ENCODE measurements around the gene SLC25A46. TPM values are rescaled to one million over a fixed set of nuclear protein-coding genes. Genes with fewer than 3 reads are reported as not detected.

Gene SLC25A46
- total and polyA plus RNA-seq, 9 of the 15 experiments (the other 6 are each of a cell fraction or from before 2014, with no cell fraction given) = 7.8 to 47.3 (median 31.8) TPM

DNA sequence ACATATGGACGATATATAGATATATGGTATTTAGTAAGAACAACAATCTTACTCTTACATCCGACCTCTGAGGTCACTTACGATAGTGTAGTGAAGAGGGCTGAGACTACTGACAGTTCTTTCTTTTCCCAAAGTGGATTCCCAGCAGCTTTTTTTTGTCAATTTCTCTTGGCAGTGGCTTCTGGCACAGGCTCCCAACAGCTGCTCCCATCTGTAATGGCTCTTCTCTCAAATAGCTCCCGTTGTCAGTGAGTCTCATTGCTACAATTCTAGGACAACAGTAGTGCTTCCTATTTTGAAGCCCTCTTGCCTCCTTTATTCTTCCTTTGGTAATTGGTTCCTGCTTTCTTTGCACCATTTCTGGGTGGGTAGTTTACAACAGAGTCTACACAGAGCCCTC, 68.4 kb downstream of the SLC25A46 start:
- no peak for TF ChIP-seq YBX1 (IDR thresholded peaks at IDR 0.05)
- TF ChIP-seq IFI16 (CRISPR knock-in tag; IDR thresholded peaks at IDR 0.05) = no peak
- TF ChIP-seq NFRKB (IDR thresholded peaks at IDR 0.05; ENCODE audit: low read depth) = no peak
- TF ChIP-seq MIER1 (IDR thresholded peaks at IDR 0.05; ENCODE audit: low read depth) = no peak
- in situ Hi-C loops (cut with MboI) (no loop called here), intact Hi-C loops (cut with micrococcal nuclease) (no loop called here)
- Histone ChIP-seq H3K27ac (ENCODE audit: extremely low read depth, low read depth, low read length) (no peak overlapping the region), H3K36me3 (ENCODE audit: control insufficient read depth, insufficient read depth, low read length) (no peaks in the 10 kb centered on the region), H3K4me2 (ENCODE audit: insufficient read depth, low read length) (no peak overlapping the region), H3K27me3 (ENCODE audit: control insufficient read depth in 2 of 2, insufficient read depth in 2 of 2, low read length in 2 of 2) (no peaks in the 10 kb centered on the region), H3K9me3 (replicated peaks; ENCODE audit: control insufficient read depth, insufficient read depth, low read depth, low read length) (no peaks in the 10 kb centered on the region; the same call in 1 of the 2 replicates), H4K20me1 (replicated peaks; ENCODE audit: control insufficient read depth, insufficient read depth, low read length) (no peaks in the 10 kb centered on the region), H3K79me2 (ENCODE audit: control insufficient read depth, insufficient read depth, low read length) (no peaks in the 10 kb centered on the region), H3K4me3 (no peak overlapping the region), H3K4me1 (replicated peaks in 1 of 2; ENCODE audit: control insufficient read depth in 2 of 2, insufficient read depth in 2 of 2, low read length in 2 of 2) (no peaks in the 10 kb centered on the region), H3K9me1 (ENCODE audit: control insufficient read depth, insufficient read depth, low read length) (no peaks in the 10 kb centered on the region), H2AFZ (ENCODE audit: low read depth, low read length) (no peak overlapping the region), H3K9ac (ENCODE audit: insufficient read depth in 1 of 2, low read depth in 2 of 2, low read length in 2 of 2) (no peak overlapping the region)
- ChIA-PET POLR2A (no interaction called here), CTCF (ENCODE audit: low intra/inter-chr PET ratio) (no interaction called here)
- no TSS peak for BruUV-seq (replicated peaks)
- WGBS (ENCODE audit: insufficient coverage, low coverage, missing lambda C conversion rate) = 0% methylated on average over 4 of the region's 4 CpGs
- no peak for ATAC-seq
- DNase-seq (ENCODE audit: extremely low read depth in 1 of 4, low spot score in 3 of 4) = no peak
- no peak for FAIRE-seq

DNA sequence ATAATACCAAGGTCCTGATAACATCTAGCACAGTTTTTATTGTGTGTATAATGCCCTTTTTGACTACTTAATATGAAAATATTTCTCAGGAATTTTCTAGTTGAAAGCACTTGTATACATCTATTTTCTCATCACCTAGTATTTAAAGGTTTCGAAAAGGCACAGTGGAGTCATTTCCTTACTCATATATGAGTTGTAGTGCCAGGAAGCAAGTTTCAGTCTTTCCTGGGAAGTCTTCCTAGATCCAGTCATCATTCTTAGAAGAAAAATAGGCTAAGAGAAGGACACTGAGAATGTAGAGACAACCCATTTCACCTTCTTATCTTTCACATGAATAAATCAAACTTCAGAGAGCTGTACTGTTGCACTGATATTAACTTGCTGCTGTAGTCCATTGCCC, 70.2 kb downstream of the SLC25A46 start:
- POLR2A ChIA-PET = interaction anchor here (1.1 kb wide), 1 partner anchor 106 kb away, joined by 3 read pairs; no protein-coding TSS in a partner anchor
- Histone ChIP-seq H3K4me1 (replicated peaks in 1 of 2; ENCODE audit: control insufficient read depth in 2 of 2, insufficient read depth in 2 of 2, low read length in 2 of 2) (no peaks in the 10 kb centered on the region), H3K9me3 (replicated peaks; ENCODE audit: control insufficient read depth, insufficient read depth, low read depth, low read length) (no peaks in the 10 kb centered on the region; the same call in 1 of the 2 replicates), H3K36me3 (ENCODE audit: control insufficient read depth, insufficient read depth, low read length) (no peaks in the 10 kb centered on the region), H3K79me2 (ENCODE audit: control insufficient read depth, insufficient read depth, low read length) (no peaks in the 10 kb centered on the region), H3K9ac (ENCODE audit: insufficient read depth in 1 of 2, low read depth in 2 of 2, low read length in 2 of 2) (no peak overlapping the region), H3K4me3 (no peak overlapping the region), H3K27ac (ENCODE audit: extremely low read depth, low read depth, low read length) (no peak overlapping the region), H2AFZ (ENCODE audit: low read depth, low read length) (no peak overlapping the region), H4K20me1 (replicated peaks; ENCODE audit: control insufficient read depth, insufficient read depth, low read length) (no peaks in the 10 kb centered on the region), H3K27me3 (ENCODE audit: control insufficient read depth in 2 of 2, insufficient read depth in 2 of 2, low read length in 2 of 2) (no peaks in the 10 kb centered on the region), H3K9me1 (ENCODE audit: control insufficient read depth, insufficient read depth, low read length) (no peaks in the 10 kb centered on the region), H3K4me2 (ENCODE audit: insufficient read depth, low read length) (no peak overlapping the region)
- WGBS (ENCODE audit: insufficient coverage, low coverage, missing lambda C conversion rate) = 6% methylated on average over 1 of the region's 1 CpG
- intact Hi-C loops (cut with micrococcal nuclease) = no loop called here
- no peak for DNase-seq (ENCODE audit: extremely low read depth in 1 of 4, low spot score in 3 of 4)
- CTCF ChIA-PET (ENCODE audit: low intra/inter-chr PET ratio) = no interaction called here
- in situ Hi-C loops (cut with MboI) = no loop called here
- no peak for ATAC-seq
- no TSS peak for BruUV-seq (replicated peaks)
- FAIRE-seq = no peak
- TF ChIP-seq NONO (IDR thresholded peaks at IDR 0.05; ENCODE audit: low read depth in 2 of 2, low read length in 1 of 2) (no peak), EHMT2 (IDR thresholded peaks at IDR 0.05) (no peak), PHTF2 (CRISPR knock-in tag; IDR thresholded peaks at IDR 0.05) (no peak), HDAC3 (IDR thresholded peaks at IDR 0.05; ENCODE audit: borderline replicate concordance, partially characterized antibody) (no peak), ZKSCAN1 (IDR thresholded peaks at IDR 0.05; ENCODE audit: low read depth, low read length) (no peak), ARID1B (IDR thresholded peaks at IDR 0.05) (no peak), CC2D1A (IDR thresholded peaks at IDR 0.05) (no peak), IFI16 (CRISPR knock-in tag; IDR thresholded peaks at IDR 0.05) (no peak), ZNF184 (CRISPR knock-in tag; IDR thresholded peaks at IDR 0.05) (no peak), MEF2A (IDR thresholded peaks at IDR 0.05; ENCODE audit: control insufficient read depth, low read depth, low read length) (no peak)
- TF ChIP-seq, protein P1, sequence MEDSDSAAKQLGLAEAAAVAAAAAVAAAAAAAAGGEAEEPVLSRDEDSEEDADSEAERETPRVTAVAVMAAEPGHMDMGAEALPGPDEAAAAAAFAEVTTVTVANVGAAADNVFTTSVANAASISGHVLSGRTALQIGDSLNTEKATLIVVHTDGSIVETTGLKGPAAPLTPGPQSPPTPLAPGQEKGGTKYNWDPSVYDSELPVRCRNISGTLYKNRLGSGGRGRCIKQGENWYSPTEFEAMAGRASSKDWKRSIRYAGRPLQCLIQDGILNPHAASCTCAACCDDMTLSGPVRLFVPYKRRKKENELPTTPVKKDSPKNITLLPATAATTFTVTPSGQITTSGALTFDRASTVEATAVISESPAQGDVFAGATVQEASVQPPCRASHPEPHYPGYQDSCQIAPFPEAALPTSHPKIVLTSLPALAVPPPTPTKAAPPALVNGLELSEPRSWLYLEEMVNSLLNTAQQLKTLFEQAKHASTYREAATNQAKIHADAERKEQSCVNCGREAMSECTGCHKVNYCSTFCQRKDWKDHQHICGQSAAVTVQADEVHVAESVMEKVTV (CRISPR knock-in tag; IDR thresholded peaks at IDR 0.05) = no peak
- TF ChIP-seq, protein P2, sequence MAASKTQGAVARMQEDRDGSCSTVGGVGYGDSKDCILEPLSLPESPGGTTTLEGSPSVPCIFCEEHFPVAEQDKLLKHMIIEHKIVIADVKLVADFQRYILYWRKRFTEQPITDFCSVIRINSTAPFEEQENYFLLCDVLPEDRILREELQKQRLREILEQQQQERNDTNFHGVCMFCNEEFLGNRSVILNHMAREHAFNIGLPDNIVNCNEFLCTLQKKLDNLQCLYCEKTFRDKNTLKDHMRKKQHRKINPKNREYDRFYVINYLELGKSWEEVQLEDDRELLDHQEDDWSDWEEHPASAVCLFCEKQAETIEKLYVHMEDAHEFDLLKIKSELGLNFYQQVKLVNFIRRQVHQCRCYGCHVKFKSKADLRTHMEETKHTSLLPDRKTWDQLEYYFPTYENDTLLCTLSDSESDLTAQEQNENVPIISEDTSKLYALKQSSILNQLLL (CRISPR knock-in tag; IDR thresholded peaks at IDR 0.05; ENCODE audit: borderline replicate concordance) = no peak

All from K562 (cell line).